ENCODE data around the gene APOBEC3C.

DNA sequence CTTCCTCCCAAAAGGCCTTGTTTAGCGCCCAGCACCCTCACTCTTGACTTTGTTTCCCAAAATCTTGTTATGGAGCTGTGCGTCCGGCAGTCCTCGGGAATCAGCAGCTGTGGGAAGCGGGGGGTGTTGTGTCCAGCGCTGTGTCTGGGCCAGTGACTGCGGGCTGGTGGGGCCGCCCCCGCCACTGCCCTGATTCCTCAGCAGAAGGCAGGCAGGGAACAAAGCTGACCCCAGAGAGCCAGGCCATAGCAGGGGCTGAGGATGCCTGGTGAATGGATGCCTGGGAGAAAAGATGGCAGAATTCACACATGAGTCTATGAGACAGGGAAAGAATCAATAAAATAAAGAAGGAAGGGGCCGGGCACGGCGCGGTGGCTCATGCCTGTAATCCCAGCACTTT, 2.5 kb downstream of the APOBEC3C start:
- TF ChIP-seq SUZ12 (IDR thresholded peaks at IDR 0.05; ENCODE audit: extremely low read depth, insufficient read depth, insufficient read length) (no peak), YY1 (IDR thresholded peaks at IDR 0.05; ENCODE audit: insufficient read depth, insufficient read length) (no peak)
